Upper lobe of right lung (tissue), 1 donor: ENCODE data around the gene DOCK1. TPM values are rescaled to one million over a fixed set of nuclear protein-coding genes. Genes with fewer than 3 reads are reported as not detected.

Source experiments
- ATAC-seq: fragments of 200-7000 bp; cut with Tn5 transposase; one replicate; pipeline ENCODE4 v1.9.1; 2020; ENCODE audit warnings: mild to moderate bottlenecking, moderate library complexity
- DNase-seq: peaks from one replicate; pipeline ENCODE4 v3.0.0-alpha.2; 2020
- H3K27ac ChIP-seq: fragments of 200-600 bp; one replicate; pipeline ENCODE4 v1.8.0; 2022
- H3K27me3 ChIP-seq: fragments of 200-600 bp; one replicate; pipeline ENCODE4 v1.8.0; 2022; ENCODE audit warnings: mild to moderate bottlenecking
- H3K36me3 ChIP-seq: fragments of 200-600 bp; one replicate; pipeline ENCODE4 v1.8.0; 2022
- H3K4me1 ChIP-seq: fragments of 200-600 bp; one replicate; pipeline ENCODE4 v1.8.0; 2022
- H3K4me3 ChIP-seq: fragments of 200-600 bp; one replicate; pipeline ENCODE4 v1.8.0; 2022; ENCODE audit warnings: mild to moderate bottlenecking
- H3K9me3 ChIP-seq: fragments of 200-600 bp; one replicate; pipeline ENCODE4 v1.8.0; 2022
- intact Hi-C: fragments of 100-400 bp; cut with DNase I; formaldehyde crosslinking; loops from one replicate; pipeline ENCODE4 v1.11.0; 2022
- total RNA-seq: library from RNA; stranded (reverse); fragmentation: NEBNext Ultra II Directional; extraction: Animal tissue kit (Norgen Biotek cat#: 25700); gene quantifications from one replicate; pipeline ENCODE4 v1.2.1, GENCODE V29; 2021
- TF ChIP-seq, protein P1 (sequence below): fragments of 200-600 bp; IDR thresholded peaks from one replicate; pipeline ENCODE4 v1.8.0; 2022; ENCODE audit warnings: antibody characterized with exemption
- donor health status: DM: no; HTN: yes; CAD: no; lungs with severe emphysema.

Gene DOCK1
- total RNA-seq, 1 donor from 2014 or later = 46.4 TPM

GRCh38 chr10:127158662-127159061 is 253.4 kb downstream of the DOCK1 start:
- Histone ChIP-seq H3K4me1 (peaks cover 5% of the 10 kb centered on the region), H3K27me3 (no peaks in the 10 kb centered on the region), H3K36me3 (no peaks in the 10 kb centered on the region), H3K27ac (no peak overlapping the region), H3K9me3 (no peaks in the 10 kb centered on the region), H3K4me3 (no peak overlapping the region)
- DNase-seq = no peak
- intact Hi-C loops = no loop called here
- no peak for ATAC-seq
- TF ChIP-seq, protein P1, sequence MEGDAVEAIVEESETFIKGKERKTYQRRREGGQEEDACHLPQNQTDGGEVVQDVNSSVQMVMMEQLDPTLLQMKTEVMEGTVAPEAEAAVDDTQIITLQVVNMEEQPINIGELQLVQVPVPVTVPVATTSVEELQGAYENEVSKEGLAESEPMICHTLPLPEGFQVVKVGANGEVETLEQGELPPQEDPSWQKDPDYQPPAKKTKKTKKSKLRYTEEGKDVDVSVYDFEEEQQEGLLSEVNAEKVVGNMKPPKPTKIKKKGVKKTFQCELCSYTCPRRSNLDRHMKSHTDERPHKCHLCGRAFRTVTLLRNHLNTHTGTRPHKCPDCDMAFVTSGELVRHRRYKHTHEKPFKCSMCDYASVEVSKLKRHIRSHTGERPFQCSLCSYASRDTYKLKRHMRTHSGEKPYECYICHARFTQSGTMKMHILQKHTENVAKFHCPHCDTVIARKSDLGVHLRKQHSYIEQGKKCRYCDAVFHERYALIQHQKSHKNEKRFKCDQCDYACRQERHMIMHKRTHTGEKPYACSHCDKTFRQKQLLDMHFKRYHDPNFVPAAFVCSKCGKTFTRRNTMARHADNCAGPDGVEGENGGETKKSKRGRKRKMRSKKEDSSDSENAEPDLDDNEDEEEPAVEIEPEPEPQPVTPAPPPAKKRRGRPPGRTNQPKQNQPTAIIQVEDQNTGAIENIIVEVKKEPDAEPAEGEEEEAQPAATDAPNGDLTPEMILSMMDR = no peak

GRCh38 chr10:127159648-127160245 is 254.5 kb downstream of the DOCK1 start:
- Histone ChIP-seq H3K4me3 (no peak overlapping the region), H3K27ac (no peak overlapping the region), H3K36me3 (no peaks in the 10 kb centered on the region), H3K27me3 (no peaks in the 10 kb centered on the region), H3K9me3 (no peaks in the 10 kb centered on the region), H3K4me1 (peaks cover 5% of the 10 kb centered on the region)
- intact Hi-C loops = no loop called here
- no peak for ATAC-seq
- DNase-seq = no peak
- TF ChIP-seq, protein P1 = no peak

- no peaks in the 10 kb centered on the region for H3K36me3 ChIP-seq
- DNase-seq (no peak), ATAC-seq (no peak)
- peaks cover 5% of the 10 kb centered on the region for H3K4me1 ChIP-seq
- no peak overlapping the region for H3K4me3 ChIP-seq
- TF ChIP-seq, protein P1 = no peak
- H3K27me3 ChIP-seq = no peaks in the 10 kb centered on the region
- intact Hi-C loops = no loop called here
- H3K27ac ChIP-seq = no peak overlapping the region
- no peaks in the 10 kb centered on the region for H3K9me3 ChIP-seq
Measured at GRCh38 chr10:127161482-127161881, 256.3 kb downstream of the DOCK1 start.

GRCh38 chr10:127162841-127163240 is 257.6 kb downstream of the DOCK1 start:
- Histone ChIP-seq H3K27me3 (no peaks in the 10 kb centered on the region), H3K9me3 (no peaks in the 10 kb centered on the region), H3K4me1 (no peaks in the 10 kb centered on the region), H3K36me3 (no peaks in the 10 kb centered on the region), H3K27ac (no peak overlapping the region), H3K4me3 (no peak overlapping the region)
- intact Hi-C loops = no loop called here
- DNase-seq (no peak), ATAC-seq (no peak)
- TF ChIP-seq, protein P1 = no peak

GRCh38 chr10:127168261-127168660 is 263.0 kb downstream of the DOCK1 start:
- H3K27ac ChIP-seq = no peak overlapping the region
- no peak for DNase-seq
- intact Hi-C loops = no loop called here
- H3K36me3 ChIP-seq = no peaks in the 10 kb centered on the region
- H3K9me3 ChIP-seq = no peaks in the 10 kb centered on the region
- TF ChIP-seq, protein P1 = no peak
- H3K4me1 ChIP-seq = no peaks in the 10 kb centered on the region
- ATAC-seq = no peak
- H3K4me3 ChIP-seq = no peak overlapping the region
- no peaks in the 10 kb centered on the region for H3K27me3 ChIP-seq

GRCh38 chr10:127174866-127175265 is 269.6 kb downstream of the DOCK1 start:
- Histone ChIP-seq H3K4me1 (no peaks in the 10 kb centered on the region), H3K4me3 (no peak overlapping the region), H3K36me3 (no peaks in the 10 kb centered on the region), H3K9me3 (no peaks in the 10 kb centered on the region), H3K27me3 (no peaks in the 10 kb centered on the region), H3K27ac (no peak overlapping the region)
- DNase-seq (no peak), ATAC-seq (no peak)
- TF ChIP-seq, protein P1 = no peak
- intact Hi-C loops = no loop called here
